ENCODE measurements around the gene B3GALT2.

DNA sequence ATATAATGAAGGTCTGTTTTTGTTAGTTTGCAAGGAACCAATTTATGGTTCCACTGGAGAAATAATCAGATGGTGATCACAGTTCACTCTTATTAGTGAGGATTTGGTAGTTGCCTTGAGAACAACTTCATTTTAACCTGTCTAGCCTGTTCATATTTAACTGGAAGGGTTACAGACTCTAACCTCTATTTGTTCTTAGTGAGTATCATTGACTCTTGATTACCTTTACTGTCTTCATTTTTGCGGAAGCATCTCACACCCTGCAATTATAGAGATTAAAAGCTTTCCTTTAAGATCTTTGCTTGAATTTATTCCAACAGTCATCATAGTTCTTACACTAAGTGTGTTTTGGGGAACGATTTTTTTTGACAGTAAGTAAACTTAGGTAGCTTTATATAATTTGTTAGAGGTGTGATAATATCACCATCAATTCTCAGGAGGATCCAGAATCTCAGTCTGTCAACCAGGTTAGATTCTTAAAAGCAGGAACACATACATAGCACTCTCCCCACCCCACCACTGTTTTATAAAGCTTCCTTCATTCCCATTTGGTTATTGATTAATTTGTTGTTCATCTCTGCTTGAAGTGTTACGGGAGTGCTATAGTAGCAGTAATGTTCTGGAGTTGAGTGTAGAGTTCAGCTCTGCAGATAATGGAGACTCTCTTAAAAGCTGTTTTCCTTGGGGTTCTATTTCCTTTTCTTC, 30.1 kb downstream of the B3GALT2 start:
- TF ChIP-seq EZH2 (IDR thresholded peaks at IDR 0.05; ENCODE audit: insufficient read depth, poor library complexity, severe bottlenecking) (no peak), EZH2phosphoT487 (IDR thresholded peaks at IDR 0.05; ENCODE audit: insufficient read depth, low read depth) (no peak)

All from GM23248 (cell line).